Femur (tissue), 1 donor: ENCODE results near the gene CCDC194.

Experiments
- DNase-seq: peaks from one replicate; pipeline ENCODE4 v3.0.0-alpha.2; 2017

Gene CCDC194

GRCh38 chr19:17393914-17394313 is at the start of gene CCDC194:
Gene CCDC194, minus strand, starts transcription at chr19:17394196. Its CDS starts 38 bp downstream, at chr19:17394158.
- peak; percentile 54 for DNase-seq

- no peak for DNase-seq
Observed at GRCh38 chr19:17441241-17442021, 47.4 kb upstream of the CCDC194 start.

DNA sequence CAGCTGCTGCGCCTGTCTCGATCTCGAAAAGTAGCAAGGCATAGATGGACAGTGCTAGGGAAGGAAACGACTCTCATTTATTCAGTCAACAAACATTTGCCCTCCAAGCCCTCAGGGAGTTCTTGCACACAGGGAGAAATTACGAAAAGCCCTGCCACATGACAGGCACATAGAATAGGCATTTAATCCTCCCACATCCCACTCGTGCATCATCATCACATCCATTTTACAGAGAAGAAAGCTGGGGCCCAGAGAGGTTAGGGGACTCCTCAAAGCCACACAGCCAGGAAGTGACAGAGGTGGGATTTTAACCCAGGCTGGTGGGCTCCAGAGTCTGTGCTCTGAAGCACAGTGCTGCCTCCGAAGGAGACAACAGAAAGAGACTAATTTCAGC is 42.9 kb upstream of the CCDC194 start:
- DNase-seq: no peak

DNA sequence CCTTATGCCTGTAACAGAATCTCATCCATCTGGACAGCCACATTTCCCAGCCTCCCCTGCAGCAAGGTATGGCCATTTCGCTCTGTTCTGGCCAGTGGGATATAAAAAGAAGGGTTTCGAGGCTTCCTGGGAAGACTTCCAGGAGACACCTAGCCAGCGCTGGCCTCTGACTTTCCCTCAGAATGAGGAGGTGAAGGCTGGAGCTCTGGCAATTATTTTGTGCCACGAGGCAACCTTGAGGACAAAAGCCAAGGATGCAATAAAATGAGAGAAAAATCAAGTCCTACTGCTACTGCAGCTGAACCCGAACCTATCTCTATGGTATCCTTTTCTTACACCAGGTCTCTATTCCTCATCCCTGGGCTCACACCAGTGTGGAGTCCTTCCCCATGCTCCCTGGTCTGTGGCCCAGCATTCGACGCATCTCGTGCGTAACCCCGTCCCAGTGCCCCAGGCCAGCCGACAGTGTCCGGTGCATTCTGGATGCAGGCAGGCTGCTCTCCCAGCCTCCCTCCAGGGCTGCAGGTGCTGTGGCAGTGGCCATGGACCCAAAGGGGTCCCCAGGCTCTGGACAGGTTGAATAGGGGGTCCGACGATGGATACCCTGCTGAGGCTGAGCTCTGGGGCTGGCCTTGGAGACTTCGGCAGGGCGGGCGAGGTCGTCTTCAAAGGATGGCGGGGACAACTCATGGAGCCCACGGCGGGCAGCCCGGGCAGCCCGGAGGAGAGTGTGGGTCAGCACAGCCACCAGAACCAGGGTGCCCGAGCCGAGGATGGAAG is 42.3 kb upstream of the CCDC194 start:
- DNase-seq: no peak

DNA sequence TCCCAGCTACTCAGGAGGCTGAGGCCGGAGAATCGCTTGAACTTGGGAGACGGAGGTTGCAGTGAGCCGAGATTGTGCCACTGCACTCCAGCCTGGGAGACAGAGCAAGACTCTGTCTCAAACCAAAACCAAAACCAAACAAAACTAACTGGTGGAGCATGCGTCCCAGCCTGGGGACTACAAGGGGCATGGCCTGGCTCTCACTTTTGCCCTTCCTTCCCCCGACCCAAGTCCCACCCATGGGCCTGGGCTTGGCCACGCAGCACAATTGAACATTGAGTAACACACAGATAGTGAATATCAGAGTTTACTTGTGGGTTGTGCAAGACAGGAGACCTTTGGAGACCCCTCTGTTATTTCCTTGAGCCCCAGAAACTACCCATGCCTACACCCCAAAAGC is 41.2 kb upstream of the CCDC194 start:
- DNase-seq: no peak

DNA sequence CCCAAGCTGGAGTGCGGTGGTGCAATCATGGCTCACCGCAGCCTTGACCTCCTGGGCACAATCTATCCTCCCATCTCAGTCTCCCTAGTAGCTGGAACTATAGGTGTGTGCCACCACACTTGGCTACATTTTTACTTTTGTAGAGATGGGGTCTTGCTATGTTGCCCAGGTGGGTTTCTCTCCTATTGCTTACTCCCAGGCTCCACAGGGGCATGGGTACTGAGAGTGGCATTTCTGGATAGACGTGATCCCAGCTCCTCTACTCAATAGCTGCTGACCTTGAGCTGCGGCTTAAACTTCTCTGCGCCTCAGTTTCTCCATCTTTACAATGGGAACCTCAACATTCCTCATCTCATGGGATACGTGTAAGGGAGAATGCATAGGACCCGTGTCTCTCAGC is 37.4 kb upstream of the CCDC194 start:
- DNase-seq: no peak

DNA sequence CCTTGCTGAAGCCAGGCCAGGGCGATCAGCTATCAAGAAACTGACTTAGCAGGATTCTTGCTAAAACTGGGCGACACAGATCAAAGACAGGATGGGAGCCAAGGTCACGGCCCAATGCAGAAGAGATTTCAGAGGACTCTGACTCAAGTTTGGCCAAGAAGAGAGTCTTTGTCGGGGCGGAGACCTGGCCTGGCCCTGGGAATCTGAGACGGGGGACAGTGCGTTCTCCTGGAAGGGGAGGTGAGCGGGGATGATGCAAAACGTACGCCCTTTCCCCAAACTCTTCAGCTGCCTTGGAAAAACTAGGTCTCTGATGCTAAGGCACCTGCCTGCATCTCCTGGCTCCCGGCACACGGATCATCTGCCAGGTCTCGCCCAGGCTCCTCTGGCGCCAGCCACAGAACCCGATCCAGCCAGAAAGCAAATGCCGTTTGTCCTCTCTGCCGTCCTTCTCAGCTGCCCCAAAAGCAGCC is 35.7 kb upstream of the CCDC194 start:
- DNase-seq: no peak

- DNase-seq: peak; percentile 64
Observed at GRCh38 chr19:17424743-17425365, 30.9 kb upstream of the CCDC194 start.

DNA sequence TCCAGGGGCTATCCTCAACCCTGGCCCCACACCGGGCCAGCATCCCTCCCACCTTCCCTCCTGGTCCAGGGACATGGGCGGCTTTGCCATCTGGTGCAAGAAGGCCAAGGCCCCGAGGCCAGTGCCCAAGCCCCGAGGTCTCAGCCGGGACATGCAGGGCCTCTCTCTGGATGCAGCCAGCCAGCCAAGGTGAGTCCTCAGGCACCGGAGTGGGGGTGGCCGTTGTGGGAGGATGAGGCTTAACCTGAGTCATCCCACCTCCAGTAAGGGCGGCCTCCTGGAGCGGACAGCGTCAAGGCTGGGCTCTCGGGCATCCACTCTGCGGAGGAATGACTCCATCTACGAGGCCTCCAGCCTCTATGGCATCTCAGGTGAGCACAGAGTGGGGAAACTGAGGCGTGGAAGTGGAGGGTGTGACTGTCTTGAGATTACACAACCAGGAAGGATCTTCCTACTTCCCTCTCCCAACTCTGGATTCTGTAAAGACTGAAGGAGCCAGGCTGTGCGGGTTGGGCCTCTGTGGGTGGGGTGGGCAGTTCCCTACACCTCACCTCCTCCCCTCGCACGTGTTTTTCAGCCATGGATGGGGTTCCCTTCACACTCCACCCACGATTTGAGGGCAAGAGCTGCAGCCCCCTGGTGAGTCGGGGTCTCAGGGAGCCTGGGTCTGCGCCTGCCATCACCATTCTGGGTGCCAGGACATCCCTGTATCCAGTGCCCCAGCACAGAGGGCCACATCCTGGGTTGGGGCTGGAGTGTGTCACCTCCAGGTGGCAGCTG is 29.6 kb upstream of the CCDC194 start:
- no peak for DNase-seq

- DNase-seq: no peak
Observed at GRCh38 chr19:17421942-17422341, 27.9 kb upstream of the CCDC194 start.

DNA sequence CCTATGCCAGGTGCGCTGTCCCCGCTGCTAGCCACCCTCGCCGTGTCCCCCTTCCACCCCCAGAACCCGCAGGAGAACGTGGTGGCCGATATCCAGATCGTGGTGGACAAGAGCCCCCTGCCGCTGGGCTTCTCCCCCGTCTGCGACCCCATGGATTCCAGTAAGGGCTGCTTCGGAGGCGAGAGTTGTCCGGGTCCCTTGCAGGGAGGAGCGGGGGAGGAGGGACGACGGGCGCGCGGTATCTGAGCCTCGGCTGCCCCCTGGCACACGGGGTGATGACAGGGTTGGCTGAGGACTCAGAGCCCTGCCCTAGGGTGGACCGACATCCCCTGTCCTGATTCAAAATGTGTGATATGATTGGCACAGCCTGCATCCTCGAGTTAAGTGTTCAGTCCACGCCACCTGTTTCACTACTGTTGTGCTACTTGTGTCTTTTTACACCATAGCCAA is 26.5 kb upstream of the CCDC194 start:
- peak; percentile 74 for DNase-seq

DNA sequence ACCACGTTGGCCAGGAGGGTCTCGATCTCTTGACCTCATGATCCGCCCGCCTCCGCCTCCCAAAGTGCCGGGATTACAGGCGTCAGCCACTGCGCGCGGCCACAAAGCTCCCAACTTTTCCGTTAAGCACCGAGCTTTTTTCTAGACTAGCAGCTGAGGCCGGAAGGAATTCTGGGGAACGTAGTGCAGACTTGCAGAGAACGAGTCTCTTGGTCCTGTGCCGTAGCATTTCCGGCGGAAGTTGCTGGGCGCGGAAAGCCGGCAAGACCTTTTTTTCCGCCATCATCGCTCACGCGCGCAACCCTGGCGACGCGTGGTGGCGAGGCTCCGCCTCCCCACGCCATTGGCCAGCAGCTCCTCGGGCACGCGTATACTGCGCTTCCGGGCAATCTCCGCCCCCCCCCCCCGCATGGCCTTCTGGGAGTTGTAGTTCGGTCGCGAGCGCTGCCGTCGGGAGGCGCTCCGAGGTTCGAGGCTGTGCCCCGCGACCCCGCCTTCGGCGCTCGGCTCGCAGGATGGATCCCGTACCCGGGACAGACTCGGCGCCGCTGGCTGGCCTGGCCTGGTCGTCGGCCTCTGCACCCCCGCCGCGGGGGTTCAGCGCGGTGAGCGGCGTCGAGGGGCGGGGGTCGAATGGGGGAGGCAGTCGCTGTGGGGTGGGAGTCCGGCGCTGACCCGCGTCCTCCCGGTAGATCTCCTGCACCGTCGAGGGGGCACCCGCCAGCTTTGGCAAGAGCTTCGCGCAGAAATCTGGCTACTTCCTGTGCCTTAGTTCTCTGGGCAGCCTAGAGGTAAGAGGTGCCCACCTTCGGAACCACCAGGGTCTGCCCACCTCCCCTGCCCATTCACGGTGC is 25.9 kb upstream of the CCDC194 start, which contains the start of gene MVB12A:
Gene MVB12A, plus strand, starts transcription at position 427 of the 854 bp plus-strand sequence. Its CDS starts 89 bp downstream, at position 516.
- peak; percentile 99 for DNase-seq

GRCh38 chr19:17419154-17419620 is 25.2 kb upstream of the CCDC194 start:
- DNase-seq: no peak

- DNase-seq: no peak
Observed at GRCh38 chr19:17418710-17419109, 24.7 kb upstream of the CCDC194 start.

DNA sequence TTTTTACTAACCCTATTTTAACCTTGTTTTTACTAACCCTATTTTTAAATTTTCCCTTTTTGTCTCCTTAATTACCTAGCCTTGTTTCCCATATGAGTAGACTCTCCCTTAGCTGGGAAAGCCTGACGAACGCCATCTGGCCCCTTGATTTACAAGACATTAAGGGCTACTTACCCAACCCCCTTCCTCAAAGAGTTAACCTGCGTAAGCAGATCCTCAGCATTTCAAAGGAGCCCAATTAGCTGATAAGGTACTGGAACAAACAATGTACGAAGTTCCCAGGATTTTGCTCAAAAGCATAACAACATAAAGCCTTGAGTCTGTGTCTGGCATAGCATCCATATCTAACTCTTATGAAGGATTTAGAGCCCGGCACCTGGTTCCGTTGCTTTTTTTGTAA is 21.1 kb upstream of the CCDC194 start:
- no peak for DNase-seq

DNA sequence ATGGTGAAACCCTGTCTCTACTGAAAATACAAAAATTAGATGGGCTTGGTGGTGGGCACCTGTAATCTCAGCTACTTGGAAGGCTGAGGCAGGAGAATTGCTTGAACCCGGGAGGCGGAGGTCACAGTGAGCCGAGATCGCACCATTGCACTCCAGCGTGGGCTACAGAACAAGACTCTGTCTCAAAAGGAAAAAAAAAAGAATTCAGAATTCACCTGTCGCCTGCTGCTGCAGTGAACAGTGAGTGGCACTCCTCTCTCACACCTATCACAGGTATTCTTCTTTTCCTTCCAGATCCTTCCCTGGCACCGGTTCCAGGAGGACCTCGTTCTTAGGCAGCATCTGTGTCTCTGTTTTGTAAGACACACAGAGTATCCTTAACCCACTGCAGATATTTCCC is 20.1 kb upstream of the CCDC194 start:
- no peak for DNase-seq

DNA sequence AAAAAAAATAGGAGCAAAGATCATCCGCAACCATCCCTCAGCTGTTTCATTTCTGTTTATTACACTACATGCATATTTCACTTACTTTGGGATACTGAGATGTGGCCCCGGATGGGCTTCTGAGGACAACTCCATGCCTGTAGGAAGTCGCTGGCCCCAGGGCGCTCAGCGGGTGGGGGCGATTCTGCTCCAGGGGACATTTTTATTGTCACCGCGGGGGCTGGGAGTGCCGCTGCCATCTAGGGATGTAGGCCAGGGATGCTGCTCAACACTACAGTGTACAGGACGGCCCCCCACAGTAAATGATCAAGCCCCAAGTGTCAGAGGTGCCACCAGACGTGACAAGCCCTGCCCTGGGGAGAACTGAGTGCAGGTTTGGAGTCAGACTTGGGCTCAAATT is 17.8 kb upstream of the CCDC194 start:
- no peak for DNase-seq

- no peak for DNase-seq
Observed at GRCh38 chr19:17409990-17410389, 16.0 kb upstream of the CCDC194 start.

DNA sequence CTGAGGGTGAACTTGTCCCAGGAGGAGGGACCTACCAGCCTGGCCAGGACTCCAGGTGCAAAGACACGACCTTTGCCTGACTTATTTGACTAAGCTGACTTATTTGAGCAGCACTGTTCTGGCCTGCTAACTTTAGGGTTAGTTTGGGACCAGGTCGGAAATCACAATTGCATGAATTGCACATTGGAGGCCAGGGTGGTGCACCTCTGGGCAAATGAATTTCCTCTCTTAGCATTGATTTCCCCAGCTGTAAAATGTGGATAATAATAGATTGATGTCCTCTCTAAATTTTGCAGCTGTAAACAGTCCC is 12.8 kb upstream of the CCDC194 start:
- DNase-seq: no peak

DNA sequence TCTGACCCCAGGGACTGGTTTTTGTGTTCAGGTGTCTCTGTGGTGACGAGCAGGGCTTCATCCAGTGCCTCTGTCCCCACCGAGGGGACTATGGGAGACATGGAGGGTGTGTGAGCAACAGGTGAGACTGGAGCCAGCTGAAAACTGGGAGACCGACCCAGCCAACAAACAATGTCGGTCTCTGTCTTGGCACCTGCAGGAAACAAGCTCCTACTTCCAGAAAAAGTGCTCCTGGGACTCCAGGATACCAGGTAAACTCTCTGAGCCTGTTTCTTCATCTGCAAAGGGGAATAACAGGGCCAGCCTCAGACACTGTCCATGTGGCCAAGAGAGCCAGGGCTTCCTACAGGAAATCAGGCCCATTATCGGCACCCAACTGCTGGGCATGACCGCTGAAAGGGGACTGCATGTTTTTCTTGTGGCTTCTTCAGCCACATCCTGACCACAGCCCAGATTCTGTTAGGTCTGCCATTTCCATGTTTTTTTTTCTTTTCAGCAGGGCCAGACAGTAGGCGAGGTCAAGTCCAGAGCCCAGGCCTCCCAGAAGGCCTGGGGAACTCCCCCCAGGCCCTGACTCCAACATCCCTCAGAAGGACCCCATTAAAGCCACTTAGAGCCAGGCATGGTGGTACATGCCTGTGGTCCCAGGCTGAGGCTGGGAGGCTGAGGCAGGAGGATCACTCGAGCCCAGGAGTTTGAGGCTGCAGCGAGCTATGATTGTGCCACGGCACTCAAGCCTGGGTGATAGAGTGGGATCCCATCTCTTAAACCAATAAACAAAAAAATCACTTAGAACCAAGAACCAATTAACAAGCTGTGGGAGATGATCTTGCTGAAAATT is 12.3 kb upstream of the CCDC194 start:
- peak; percentile 67 for DNase-seq
